CD4-positive, alpha-beta T cell (primary cell): Measurements from ENCODE around the gene SYTL3. TPM values are rescaled to one million over a fixed set of nuclear protein-coding genes. Genes with fewer than 3 reads are reported as not detected.

Source experiments
- ATAC-seq: fragments of 200-7000 bp; cut with Tn5 transposase; one replicate; pipeline ENCODE4 v1.10.0; 2022; ENCODE audit warnings: mild to moderate bottlenecking; ENCODE audit not compliant: poor library complexity
- CTCF ChIA-PET: fragments of 350-600 bp; sonication (Branson Sonifier 250); formaldehyde crosslinking; loops from one replicate; lab custom pipeline; 2021; ENCODE audit warnings: antibody characterized with exemption, inconsistent platforms; lab: Charles Lee
- POLR2A ChIA-PET: fragments of 350-600 bp; sonication (Branson Sonifier 250); formaldehyde crosslinking; loops from one replicate; lab custom pipeline; 2021; ENCODE audit warnings: antibody characterized with exemption, inconsistent platforms; lab: Charles Lee
- DNase-seq, 14 experiments: peaks; one replicate each; pipeline ENCODE4 v3.0.0-alpha.2; 2013 to 2020; ENCODE audit warnings: mixed read lengths in 2 of 14
- H3K27ac ChIP-seq, 2 donors: one replicate each; pipeline versions ENCODE4 v1.5.1 to v1.7.0; 2013; ENCODE audit warnings: low read length in 2 of 2, low read depth in 1 of 2, mild to moderate bottlenecking in 1 of 2
- H3K27me3 ChIP-seq, 2 experiments: 1 replicate in 1 of 2; 2 replicates in 1 of 2; pipeline versions ENCODE4 v1.6.1 to v1.7.0; 2013; ENCODE audit warnings: low read length in 2 of 2, control low read depth in 1 of 2, mild to moderate bottlenecking in 1 of 2, moderate library complexity in 1 of 2; ENCODE audit not compliant: insufficient read depth in 2 of 2, control insufficient read depth in 1 of 2
- H3K36me3 ChIP-seq: one replicate; pipeline ENCODE4 v1.6.1; 2013; ENCODE audit warnings: low read length, control low read depth; ENCODE audit not compliant: insufficient read depth
- H3K4me1 ChIP-seq: one replicate; pipeline ENCODE4 v1.6.1; 2013; ENCODE audit warnings: low read length, control low read depth; ENCODE audit not compliant: insufficient read depth
- H3K4me3 ChIP-seq: one replicate; pipeline ENCODE4 v1.5.1; 2013; ENCODE audit warnings: mild to moderate bottlenecking, low read length, moderate library complexity
- H3K9me3 ChIP-seq, 2 experiments: 1 replicate in 1 of 2; 2 replicates in 1 of 2; pipeline versions ENCODE4 v1.6.1 to v1.7.0; 2013; ENCODE audit warnings: low read length in 2 of 2, mild to moderate bottlenecking in 2 of 2, control low read depth in 1 of 2, moderate library complexity in 1 of 2; ENCODE audit not compliant: control insufficient read depth in 1 of 2, insufficient read depth in 1 of 2
- H3K27ac Mint-ChIP-seq: one replicate; pipeline ENCODE4 v1.8.0; 2020; ENCODE audit warnings: mixed read lengths
- H3K27me3 Mint-ChIP-seq: one replicate; pipeline ENCODE4 v1.8.0; 2021; ENCODE audit warnings: mixed read lengths
- H3K36me3 Mint-ChIP-seq: one replicate; pipeline ENCODE4 v1.8.0; 2021; ENCODE audit warnings: low read depth, mixed read lengths
- H3K4me1 Mint-ChIP-seq: one replicate; pipeline ENCODE4 v1.8.0; 2021; ENCODE audit warnings: low read depth, mixed read lengths
- H3K4me3 Mint-ChIP-seq: one replicate; pipeline ENCODE4 v1.8.0; 2020; ENCODE audit warnings: mild to moderate bottlenecking, mixed read lengths
- H3K9me3 Mint-ChIP-seq: one replicate; pipeline ENCODE4 v1.8.0; 2020; ENCODE audit warnings: mixed read lengths
- CTCF ChIP-seq: fragments of 200-600 bp; IDR thresholded peaks from one replicate; pipeline ENCODE4 v1.8.0; 2022; ENCODE audit warnings: antibody characterized with exemption, mild to moderate bottlenecking
- intact Hi-C, 2 experiments: fragments of 100-400 bp; cut with DNase I in 1 of 2; cut with micrococcal nuclease in 1 of 2; formaldehyde crosslinking; loops; one replicate each; pipeline versions ENCODE4 v1.15.1 to v1.9.0; 2023 to 2025; cut with DNase I, micrococcal nuclease
- total RNA-seq, 174 experiments: library from RNA in 2 of 174; stranded (reverse) in 2 of 174; gene quantifications; one replicate each; pipeline ENCODE4 v1.2.3 and lab custom pipeline; 2021 to 2026

The SYTL3 gene
- total RNA-seq, 2 experiments from 2014 or later, result 41.2 to 42.7 TPM

- Mint-ChIP-seq H3K4me3 (peak overlapping the region; percentile 100), H3K9me3 (no peaks in the 10 kb centered on the region), H3K27ac (peak overlapping the region; percentile 97), H3K36me3 (peaks cover 76% of the 10 kb centered on the region), H3K4me1 (peaks cover 74% of the 10 kb centered on the region), H3K27me3 (no peaks in the 10 kb centered on the region)
- Histone ChIP-seq H3K4me1 (peaks cover 61% of the 10 kb centered on the region), H3K27ac (no peak overlapping the region), H3K27me3 (no peaks in the 10 kb centered on the region), H3K36me3 (peaks cover 39% of the 10 kb centered on the region), H3K9me3 (no peaks in the 10 kb centered on the region), H3K4me3 (no peak overlapping the region)
- POLR2A ChIA-PET, result interaction anchor here (1.0 to 2.6 kb wide), 5 partner anchors 8 to 49 kb away, joined by 3 to 11 read pairs (median 4); no protein-coding TSS in a partner anchor
- intact Hi-C loops, result loop anchor here (10.0 kb wide), 2 partner anchors 463 to 1267 kb away; no protein-coding TSS in a partner anchor
- no peak for ATAC-seq
- CTCF ChIA-PET, result interaction anchor here (0.6 to 5.1 kb wide), 4 partner anchors 8 to 56 kb away, joined by 3 to 18 read pairs (median 6); partner anchors contain the start of gene SYTL3
- no peak for DNase-seq
- no peak for TF ChIP-seq CTCF
Measured at GRCh38 chr6:158642097-158642601, 7.7 kb upstream of the SYTL3 start.

GRCh38 chr6:158643836-158644230 lies 6.0 kb upstream of the SYTL3 start:
- no peak for TF ChIP-seq CTCF
- no peaks in the 10 kb centered on the region for H3K27me3 ChIP-seq
- POLR2A ChIA-PET, result interaction anchor here (0.7 to 3.1 kb wide), 17 partner anchors 9 to 477 kb away, joined by 3 to 71 read pairs (median 6); no protein-coding TSS in a partner anchor
- H3K36me3 Mint-ChIP-seq, result peaks cover 64% of the 10 kb centered on the region
- peaks cover 67% of the 10 kb centered on the region for H3K4me1 Mint-ChIP-seq
- H3K27ac Mint-ChIP-seq, result peak overlapping the region; percentile 97
- CTCF ChIA-PET, result interaction anchor here (1.3 to 5.1 kb wide), 4 partner anchors 10 to 423 kb away, joined by 3 to 18 read pairs (median 5); no protein-coding TSS in a partner anchor
- no peaks in the 10 kb centered on the region for H3K27me3 Mint-ChIP-seq
- H3K4me1 ChIP-seq, result peaks cover 53% of the 10 kb centered on the region
- peaks cover 27% of the 10 kb centered on the region for H3K36me3 ChIP-seq
- intact Hi-C loops, result loop anchor here (1.0 to 10.0 kb wide), 4 partner anchors 9 to 1269 kb away; no protein-coding TSS in a partner anchor
- H3K4me3 Mint-ChIP-seq, result peak overlapping the region; percentile 100
- peak overlapping the region; percentile 82 for H3K4me3 ChIP-seq
- no peaks in the 10 kb centered on the region for H3K9me3 Mint-ChIP-seq
- ATAC-seq, result peak; percentile 5
- H3K27ac ChIP-seq, result peak overlapping the region; percentile 52 to 93
- no peak for DNase-seq
- no peaks in the 10 kb centered on the region for H3K9me3 ChIP-seq

GRCh38 chr6:158644231-158645063 lies 5.4 kb upstream of the SYTL3 start, which contains the start of gene DYNLT1:
Gene DYNLT1, minus strand, starts transcription at chr6:158644743. Its CDS starts 35 bp downstream, at chr6:158644708.
- ATAC-seq (peak; percentile 63), DNase-seq (peak; percentile 73 to 92 (median 84))
- Histone ChIP-seq H3K9me3 (no peaks in the 10 kb centered on the region), H3K4me1 (peaks cover 53% of the 10 kb centered on the region), H3K27ac (peak within 1 kb of the TSS; percentile 85 to 93), H3K36me3 (peaks cover 21% of the 10 kb centered on the region), H3K4me3 (peak within 1 kb of the TSS; percentile 82), H3K27me3 (no peaks in the 10 kb centered on the region)
- H3K4me3 Mint-ChIP-seq, result peak within 1 kb of the TSS; percentile 100
- CTCF ChIA-PET, result interaction anchor here (1.2 to 5.1 kb wide), 6 partner anchors 9 to 423 kb away, joined by 3 to 18 read pairs (median 4); no protein-coding TSS in a partner anchor
- H3K9me3 Mint-ChIP-seq, result no peaks in the 10 kb centered on the region
- peaks cover 67% of the 10 kb centered on the region for H3K4me1 Mint-ChIP-seq
- peak within 1 kb of the TSS; percentile 97 for H3K27ac Mint-ChIP-seq
- POLR2A ChIA-PET, result interaction anchor here (0.6 to 3.1 kb wide), 18 partner anchors 9 to 1867 kb away, joined by 3 to 71 read pairs (median 5); partner anchors contain the start of genes ARID1B and SYNJ2
- H3K27me3 Mint-ChIP-seq, result no peaks in the 10 kb centered on the region
- intact Hi-C loops, result loop anchor here (1.0 to 10.0 kb wide), 4 partner anchors 9 to 1270 kb away; no protein-coding TSS in a partner anchor
- H3K36me3 Mint-ChIP-seq, result peaks cover 58% of the 10 kb centered on the region
- TF ChIP-seq CTCF, result no peak
